Activated B cell treated with CpG ODN at 0.5 μM for 24 hours (primary cell): ENCODE measurements around the gene C19orf53. TPM values are rescaled to one million over a fixed set of nuclear protein-coding genes. Genes with fewer than 3 reads are reported as not detected.

Experiments
- ATAC-seq: fragments of 200-7000 bp; cut with Tn5 transposase; one replicate; pipeline ENCODE4 v1.10.0; 2021; ENCODE audit warnings: low read depth, mild to moderate bottlenecking, moderate library complexity
- CTCF ChIA-PET: fragments of 350-600 bp; sonication (Branson Sonifier 250); formaldehyde crosslinking; loops from one replicate; lab custom pipeline; 2021; ENCODE audit warnings: antibody characterized with exemption; lab: Charles Lee
- POLR2A ChIA-PET: fragments of 350-600 bp; sonication (Branson Sonifier 250); formaldehyde crosslinking; loops from one replicate; lab custom pipeline; 2021; ENCODE audit warnings: antibody characterized with exemption; lab: Charles Lee
- DNase-seq: peaks from one replicate; pipeline ENCODE4 v3.0.0; 2022
- H3K27ac Mint-ChIP-seq: one replicate; pipeline ENCODE4 v1.8.0; 2020; ENCODE audit warnings: mixed read lengths
- H3K27me3 Mint-ChIP-seq: one replicate; pipeline ENCODE4 v1.8.0; 2021; ENCODE audit warnings: mixed read lengths
- H3K36me3 Mint-ChIP-seq: one replicate; pipeline ENCODE4 v1.8.0; 2021; ENCODE audit warnings: low read depth, mixed read lengths
- H3K4me1 Mint-ChIP-seq: one replicate; pipeline ENCODE4 v1.8.0; 2021; ENCODE audit warnings: mixed read lengths
- H3K4me3 Mint-ChIP-seq: one replicate; pipeline ENCODE4 v1.8.0; 2020; ENCODE audit warnings: mild to moderate bottlenecking, mixed read lengths
- H3K9me3 Mint-ChIP-seq: one replicate; pipeline ENCODE4 v1.8.0; 2020; ENCODE audit warnings: mixed read lengths
- CTCF ChIP-seq: fragments of 200-600 bp; IDR thresholded peaks from one replicate; pipeline ENCODE4 v1.8.0; 2022; ENCODE audit warnings: antibody characterized with exemption, mild to moderate bottlenecking
- intact Hi-C: fragments of 100-400 bp; cut with micrococcal nuclease; formaldehyde crosslinking; loops from one replicate; pipeline ENCODE4 v1.15.1; 2024
- total RNA-seq: library from RNA; stranded (reverse); gene quantifications from 2 replicates; pipeline ENCODE4 v1.2.3, GENCODE V29; 2022

The C19orf53 gene
- total RNA-seq, 1 donor from 2014 or later = 74.9 TPM

GRCh38 chr19:13817615-13818371 is 43.5 kb downstream of the C19orf53 start:
- ChIA-PET CTCF (no interaction called here), POLR2A (interaction anchor here (0.5 to 0.9 kb wide), 2 partner anchors 10 to 28 kb away, joined by 3 to 4 read pairs; no protein-coding TSS in a partner anchor)
- DNase-seq (no peak), ATAC-seq (peak; percentile 69)
- H3K4me1 Mint-ChIP-seq = peaks cover 2% of the 10 kb centered on the region
- intact Hi-C loops = no loop called here
- no peaks in the 10 kb centered on the region for H3K27me3 Mint-ChIP-seq
- no peak for TF ChIP-seq CTCF
- peaks cover 2% of the 10 kb centered on the region for H3K9me3 Mint-ChIP-seq
- no peak overlapping the region for H3K4me3 Mint-ChIP-seq
- peaks cover 10% of the 10 kb centered on the region for H3K36me3 Mint-ChIP-seq
- no peak overlapping the region for H3K27ac Mint-ChIP-seq

GRCh38 chr19:13819238-13819637 is 45.0 kb downstream of the C19orf53 start:
- H3K4me3 Mint-ChIP-seq = no peak overlapping the region
- no peaks in the 10 kb centered on the region for H3K9me3 Mint-ChIP-seq
- POLR2A ChIA-PET = no interaction called here
- peaks cover 2% of the 10 kb centered on the region for H3K4me1 Mint-ChIP-seq
- intact Hi-C loops = no loop called here
- ATAC-seq (no peak), DNase-seq (no peak)
- peaks cover 13% of the 10 kb centered on the region for H3K36me3 Mint-ChIP-seq
- CTCF ChIA-PET = no interaction called here
- H3K27me3 Mint-ChIP-seq = no peaks in the 10 kb centered on the region
- no peak for TF ChIP-seq CTCF
- H3K27ac Mint-ChIP-seq = no peak overlapping the region

GRCh38 chr19:13821292-13821691 is 47.0 kb downstream of the C19orf53 start:
- no peaks in the 10 kb centered on the region for H3K9me3 Mint-ChIP-seq
- peaks cover 2% of the 10 kb centered on the region for H3K4me1 Mint-ChIP-seq
- H3K4me3 Mint-ChIP-seq = no peak overlapping the region
- ATAC-seq = no peak
- intact Hi-C loops = no loop called here
- DNase-seq = no peak
- no peak overlapping the region for H3K27ac Mint-ChIP-seq
- CTCF ChIA-PET = interaction anchor here (1.3 kb wide), 1 partner anchor 41 kb away, joined by 3 read pairs; no protein-coding TSS in a partner anchor
- H3K27me3 Mint-ChIP-seq = no peaks in the 10 kb centered on the region
- peaks cover 17% of the 10 kb centered on the region for H3K36me3 Mint-ChIP-seq
- POLR2A ChIA-PET = interaction anchor here (0.7 kb wide), 1 partner anchor 207 kb away, joined by 4 read pairs; no protein-coding TSS in a partner anchor
- TF ChIP-seq CTCF = no peak

- Mint-ChIP-seq H3K4me3 (no peak overlapping the region), H3K36me3 (peaks cover 22% of the 10 kb centered on the region), H3K27ac (no peak overlapping the region), H3K4me1 (peaks cover 2% of the 10 kb centered on the region), H3K27me3 (no peaks in the 10 kb centered on the region), H3K9me3 (no peaks in the 10 kb centered on the region)
- CTCF ChIA-PET = no interaction called here
- DNase-seq (no peak), ATAC-seq (no peak)
- POLR2A ChIA-PET = interaction anchor here (0.7 kb wide), 1 partner anchor 27 kb away, joined by 12 read pairs; no protein-coding TSS in a partner anchor
- intact Hi-C loops = no loop called here
- no peak for TF ChIP-seq CTCF
Measured at GRCh38 chr19:13823256-13823655, 49.0 kb downstream of the C19orf53 start.

GRCh38 chr19:13823901-13824300 is 49.6 kb downstream of the C19orf53 start:
- Mint-ChIP-seq H3K36me3 (peaks cover 25% of the 10 kb centered on the region), H3K9me3 (no peaks in the 10 kb centered on the region), H3K27ac (no peak overlapping the region), H3K4me3 (no peak overlapping the region), H3K4me1 (peaks cover 2% of the 10 kb centered on the region), H3K27me3 (no peaks in the 10 kb centered on the region)
- intact Hi-C loops = no loop called here
- ChIA-PET POLR2A (interaction anchor here (0.7 kb wide), 1 partner anchor 26 kb away, joined by 12 read pairs; no protein-coding TSS in a partner anchor), CTCF (no interaction called here)
- TF ChIP-seq CTCF = no peak
- no peak for DNase-seq
- ATAC-seq = no peak
